ENCODE results near the gene LYL1. TPM values are rescaled to one million over a fixed set of nuclear protein-coding genes. Genes with fewer than 3 reads are reported as not detected.

Gene LYL1
- total and polyA plus RNA-seq, 2 of the 4 experiments (the other 2 are of a cell fraction): 0.36 to 0.39 TPM

GRCh38 chr19:13120817-13121216 lies 18.2 kb upstream of the LYL1 start:
- WGBS, 2 experiments (ENCODE audit: extremely low coverage in 2 of 2, insufficient read length in 1 of 2): 66% methylated on average over 2 of the region's 10 CpGs; no CpG with 5 or more reads in 1 of the 2 experiments
- Histone ChIP-seq H3K27ac (ENCODE audit: insufficient read depth, low read length) (peak overlapping the region; percentile 69), H2BK20ac (ENCODE audit: low read depth, low read length) (no peak overlapping the region), H4K20me1 (ENCODE audit: insufficient read depth, low read length) (peaks cover 65% of the 10 kb centered on the region), H3K23ac (ENCODE audit: low read depth, low read length) (peak overlapping the region; percentile 95), H3K9me1 (ENCODE audit: insufficient read depth, low read length) (peaks cover 26% of the 10 kb centered on the region), H3K27me3 (ENCODE audit: control insufficient read depth, insufficient read depth, low read length) (no peaks in the 10 kb centered on the region), H3K4ac (ENCODE audit: low read depth, low read length) (peak overlapping the region; percentile 88), H3K36me3 (ENCODE audit: control insufficient read depth, insufficient read depth, low read length) (peaks cover 16% of the 10 kb centered on the region), H3K14ac (replicated peaks; ENCODE audit: low read depth, low read length) (peak overlapping the region; percentile 85), H3K9me3 (ENCODE audit: control insufficient read depth, insufficient read depth, low read length) (no peaks in the 10 kb centered on the region), H3K56ac (ENCODE audit: extremely low read depth, insufficient read depth, low read length) (no peak overlapping the region), H3K18ac (ENCODE audit: low read depth, low read length) (no peak overlapping the region), H2BK120ac (ENCODE audit: low read depth, low read length) (peak overlapping the region; percentile 49), H3K9ac (ENCODE audit: low read depth, low read length) (peak overlapping the region; percentile 44), H3K4me2 (ENCODE audit: low read depth, low read length) (peak overlapping the region; percentile 76), H2AFZ (replicated peaks; ENCODE audit: low read length, poor library complexity) (peak overlapping the region; percentile 52), H2AK9ac (replicated peaks; ENCODE audit: low read depth, low read length, poor library complexity) (peak overlapping the region; percentile 90), H2BK5ac (ENCODE audit: low read depth, low read length, poor library complexity, severe bottlenecking) (peak overlapping the region; percentile 94), H3K79me1 (ENCODE audit: low read depth in 1 of 2, low read length in 2 of 2) (peaks cover 0 to 76% of the 10 kb centered on the region in 2 experiments; a peak in 3 of 4 replicates), H3K4me1 (ENCODE audit: control insufficient read depth, insufficient read depth, low read length) (peaks cover 22% of the 10 kb centered on the region), H4K8ac (ENCODE audit: low read depth in 2 of 2, low read length in 2 of 2) (peak overlapping the region in 1 of 2 experiments; percentile 8; a peak in 2 of 4 replicates), H2AK5ac (ENCODE audit: low read depth, low read length) (peak overlapping the region; percentile 95), H4K91ac (ENCODE audit: insufficient read depth, low read depth, low read length) (peak overlapping the region; percentile 65; the same call in 1 of the 2 replicates), H2BK15ac (ENCODE audit: low read depth, low read length) (peak overlapping the region; percentile 71; the same call in 1 of the 3 replicates), H3K4me3 (ENCODE audit: insufficient read depth, low read depth, low read length) (peak overlapping the region; percentile 6; the same call in 1 of the 2 replicates), H4K5ac (ENCODE audit: low read depth, low read length) (peak overlapping the region; percentile 25; the same call in 1 of the 2 replicates)
- CTCF ChIA-PET: interaction anchor here (1.0 kb wide), 1 partner anchor 155 kb away, joined by 3 read pairs; no protein-coding TSS in a partner anchor
- TF ChIP-seq ELK1 (IDR thresholded peaks at IDR 0.05; ENCODE audit: borderline replicate concordance, low read depth, low read length) (no peak), SMC3 (IDR thresholded peaks at IDR 0.05; ENCODE audit: low read depth, low read length) (peak; percentile 22; the same call in 1 of the 2 replicates), USF2 (IDR thresholded peaks at IDR 0.05; ENCODE audit: low read depth, low read length) (no peak), CEBPB (IDR thresholded peaks at IDR 0.05; ENCODE audit: low read depth, low read length) (peak; percentile 72), MXI1 (IDR thresholded peaks at IDR 0.05; ENCODE audit: borderline replicate concordance, low read depth, low read length) (no peak), MAZ (IDR thresholded peaks at IDR 0.05; ENCODE audit: borderline replicate concordance, low read depth, low read length) (no peak), MAFK (IDR thresholded peaks at IDR 0.05; ENCODE audit: low read depth, low read length) (no peak), BHLHE40 (IDR thresholded peaks at IDR 0.05; ENCODE audit: low read depth, low read length) (no peak), CTCF (conservative IDR thresholded peaks at IDR 0.05; ENCODE audit: low read depth, low read length) (no peak), RCOR1 (IDR thresholded peaks at IDR 0.05; ENCODE audit: insufficient replicate concordance, low read length) (peak; percentile 17), CHD1 (IDR thresholded peaks at IDR 0.05; ENCODE audit: low read depth, low read length) (no peak), RAD21 (IDR thresholded peaks at IDR 0.05; ENCODE audit: low read length) (peak; percentile 28), FOS (IDR thresholded peaks at IDR 0.05; ENCODE audit: low read depth, low read length) (no peak), RFX5 (IDR thresholded peaks at IDR 0.05; ENCODE audit: low read depth, low read length) (no peak), POLR2A (IDR thresholded peaks at IDR 0.05; ENCODE audit: low read depth, low read length) (peak; percentile 59; the same call in 1 of the 2 replicates), NFE2L2 (IDR thresholded peaks at IDR 0.05; ENCODE audit: low read depth, low read length) (no peak)
- intact Hi-C loops (cut with micrococcal nuclease): no loop called here
- POLR2A ChIA-PET (ENCODE audit: unreplicated experiment): no interaction called here
- dilution Hi-C loops (cut with HindIII; ENCODE audit: low sequenced_read_pairs, unreplicated experiment): no loop called here
- peak; percentile 85 for DNase-seq
- no TSS peak for BruUV-seq (replicated peaks)
- in situ Hi-C loops (cut with MboI; ENCODE audit: low sequenced_read_pairs): no loop called here
- ATAC-seq (ENCODE audit: low read depth): peak; percentile 5
